Mesendoderm (in vitro differentiated cells): Measurements from ENCODE around the gene TM4SF20.

Experiments
- DNase-seq: peaks from one replicate; pipeline ENCODE4 v3.0.0; 2013
- H2AK5ac ChIP-seq: 2 replicates; pipeline ENCODE4 v1.6.1; 2013; ENCODE audit warnings: low read length, inconsistent platforms
- H2BK120ac ChIP-seq: 2 replicates; pipeline ENCODE4 v1.6.1; 2013; ENCODE audit warnings: low read depth, mild to moderate bottlenecking, low read length, moderate library complexity, mixed read lengths
- H2BK15ac ChIP-seq: replicated peaks from 2 replicates; pipeline ENCODE4 v1.6.1; 2013; ENCODE audit warnings: low read depth, mild to moderate bottlenecking, moderate library complexity
- H2BK5ac ChIP-seq: 2 replicates; pipeline ENCODE4 v1.6.1; 2013; ENCODE audit warnings: low read length, inconsistent platforms
- H3K18ac ChIP-seq: 2 replicates; pipeline ENCODE4 v1.6.1; 2013; ENCODE audit warnings: mild to moderate bottlenecking, low read length, mixed read lengths
- H3K23ac ChIP-seq: one replicate; pipeline ENCODE4 v1.6.1; 2013; ENCODE audit warnings: low read length
- H3K27ac ChIP-seq: 2 replicates; pipeline ENCODE4 v1.5.1; 2013; ENCODE audit warnings: low read depth, mild to moderate bottlenecking, inconsistent platforms, low read length, moderate library complexity
- H3K27me3 ChIP-seq: 2 replicates; pipeline ENCODE4 v1.6.1; 2013; ENCODE audit warnings: low read length, control low read depth, mild to moderate bottlenecking, inconsistent platforms; ENCODE audit not compliant: insufficient read depth, poor library complexity
- H3K36me3 ChIP-seq: 2 replicates; pipeline ENCODE4 v1.6.1; 2013; ENCODE audit warnings: low read length, inconsistent platforms; ENCODE audit not compliant: control insufficient read depth, insufficient read depth
- H3K4ac ChIP-seq: one replicate; pipeline ENCODE4 v1.6.1; 2013; ENCODE audit warnings: low read depth, mild to moderate bottlenecking, low read length, moderate library complexity
- H3K4me1 ChIP-seq: 2 replicates; pipeline ENCODE4 v1.6.1; 2013; ENCODE audit warnings: low read depth, low read length, inconsistent platforms; ENCODE audit not compliant: control insufficient read depth
- H3K4me2 ChIP-seq: 2 replicates; pipeline ENCODE4 v1.6.1; 2013; ENCODE audit warnings: low read length
- H3K4me3 ChIP-seq: 2 replicates; pipeline ENCODE4 v1.5.1; 2013; ENCODE audit warnings: mild to moderate bottlenecking, low read length
- H3K56ac ChIP-seq: one replicate; pipeline ENCODE4 v1.6.1; 2013; ENCODE audit warnings: low read length
- H3K79me1 ChIP-seq: 2 replicates; pipeline ENCODE4 v1.6.1; 2013; ENCODE audit warnings: low read length, inconsistent platforms
- H3K79me2 ChIP-seq: 2 replicates; pipeline ENCODE4 v1.6.1; 2013; ENCODE audit warnings: mild to moderate bottlenecking, low read length; ENCODE audit not compliant: control insufficient read depth, insufficient read depth
- H3K9ac ChIP-seq: 2 replicates; pipeline ENCODE4 v1.6.1; 2013; ENCODE audit warnings: low read length, inconsistent platforms
- H4K5ac ChIP-seq: one replicate; pipeline ENCODE4 v1.6.1; 2013; ENCODE audit warnings: low read length
- H4K8ac ChIP-seq: one replicate; pipeline ENCODE4 v1.6.1; 2013; ENCODE audit warnings: low read depth, mild to moderate bottlenecking, control low read depth, low read length, moderate library complexity
- WGBS: extraction: QIAGEN DNeasy Blood & Tissue Kit; methylation state at CpG from one replicate; pipeline ENCODE4 v1.1.7; 2013; ENCODE audit warnings: low lambda C conversion rate, missing lambda C conversion rate; ENCODE audit not compliant: insufficient coverage; ENCODE audit errors: extremely low coverage; 5-methylcytosine and 5-hydroxymethylcytosine counted together

The TM4SF20 gene

DNA sequence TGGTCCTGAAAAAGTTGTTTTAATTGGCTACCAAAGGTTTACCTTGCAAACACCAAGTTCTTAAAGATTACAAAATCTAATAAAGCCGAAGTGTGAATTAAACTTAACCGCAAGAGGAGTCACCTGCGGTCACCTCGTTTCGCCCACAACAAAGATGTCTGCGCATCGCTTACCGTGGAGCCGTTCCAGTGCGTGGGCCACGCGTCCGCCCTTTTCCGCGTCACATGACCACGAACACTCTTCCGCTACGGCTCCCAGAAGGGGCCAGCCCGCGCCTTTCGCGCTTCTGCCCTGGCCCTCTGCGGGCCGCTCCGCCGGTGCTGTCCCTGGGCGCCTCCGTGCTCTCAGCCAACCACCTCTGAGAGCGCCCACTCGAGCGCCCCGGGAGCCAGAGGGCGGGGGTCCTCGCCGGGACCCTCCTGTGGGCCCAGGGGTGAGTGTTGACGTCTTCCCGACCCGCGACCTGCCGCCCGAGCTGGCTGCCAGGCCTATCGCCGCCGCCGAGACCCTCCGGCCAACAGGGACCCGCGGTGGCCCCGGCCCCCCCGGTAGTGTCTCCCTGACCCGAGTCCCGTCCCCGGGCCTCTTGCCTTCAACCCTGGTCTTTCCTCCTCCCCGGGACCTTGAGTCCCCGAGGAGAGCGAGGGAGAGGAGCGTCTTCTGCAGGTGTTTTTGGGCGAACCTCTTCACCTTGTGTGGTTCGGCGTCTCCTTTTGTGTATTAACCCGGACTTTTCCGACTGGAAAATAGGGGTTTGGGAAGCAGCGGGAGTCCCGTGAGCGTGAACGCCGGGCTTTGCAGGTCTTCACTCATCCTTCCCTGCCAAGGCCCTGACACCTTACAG lies 53.9 kb downstream of the TM4SF20 start, which contains the start of gene MFF:
Gene MFF (plus strand): TSS at position 257 of the 844 bp plus-strand sequence. CDS start 5,415 bp downstream, outside the sequence.
- H3K56ac ChIP-seq = peak within 1 kb of the TSS; percentile 85
- peak within 1 kb of the TSS; percentile 65 for H3K9ac ChIP-seq
- peak within 1 kb of the TSS; percentile 72 for H3K4me2 ChIP-seq
- peak within 1 kb of the TSS; percentile 29 for H3K23ac ChIP-seq
- no peaks in the 10 kb centered on the region for H3K36me3 ChIP-seq
- peak within 1 kb of the TSS; percentile 92 for H2BK120ac ChIP-seq
- H2BK5ac ChIP-seq = no peak within 1 kb of the TSS
- peak within 1 kb of the TSS; percentile 99 for H4K8ac ChIP-seq
- H3K18ac ChIP-seq = peak within 1 kb of the TSS; percentile 95
- WGBS = no CpG with 5 or more reads among the region's 67 CpGs
- H2AK5ac ChIP-seq = no peak within 1 kb of the TSS
- DNase-seq = peak; percentile 94
- no peaks in the 10 kb centered on the region for H3K79me1 ChIP-seq
- H3K79me2 ChIP-seq = peaks cover 19% of the 10 kb centered on the region
- H4K5ac ChIP-seq = peak within 1 kb of the TSS; percentile 14
- peak within 1 kb of the TSS; percentile 84 for H3K27ac ChIP-seq
- H2BK15ac ChIP-seq = no peak within 1 kb of the TSS
- peak within 1 kb of the TSS; percentile 57 for H3K4me3 ChIP-seq
- no peaks in the 10 kb centered on the region for H3K4me1 ChIP-seq
- H3K4ac ChIP-seq = peak within 1 kb of the TSS; percentile 79
- H3K27me3 ChIP-seq = no peaks in the 10 kb centered on the region

DNA sequence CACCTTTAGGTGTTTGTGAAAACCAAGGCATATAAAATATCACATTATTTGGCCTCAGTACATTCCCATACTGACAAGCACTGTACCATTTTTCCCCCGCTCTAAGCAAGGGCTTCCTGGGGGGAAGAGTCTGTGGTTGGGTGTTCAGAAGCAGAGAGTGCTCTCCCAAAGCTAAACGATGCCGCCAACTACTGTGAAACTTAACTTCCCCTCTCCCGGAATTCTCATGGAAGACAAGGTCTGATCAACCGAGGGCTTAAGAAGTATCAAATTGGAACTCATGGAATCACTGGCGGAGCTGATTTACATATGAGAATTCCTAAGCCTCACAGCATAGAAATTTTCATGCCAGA lies 54.5 kb downstream of the TM4SF20 start:
- no CpG with 5 or more reads among the region's 6 CpGs for WGBS

DNA sequence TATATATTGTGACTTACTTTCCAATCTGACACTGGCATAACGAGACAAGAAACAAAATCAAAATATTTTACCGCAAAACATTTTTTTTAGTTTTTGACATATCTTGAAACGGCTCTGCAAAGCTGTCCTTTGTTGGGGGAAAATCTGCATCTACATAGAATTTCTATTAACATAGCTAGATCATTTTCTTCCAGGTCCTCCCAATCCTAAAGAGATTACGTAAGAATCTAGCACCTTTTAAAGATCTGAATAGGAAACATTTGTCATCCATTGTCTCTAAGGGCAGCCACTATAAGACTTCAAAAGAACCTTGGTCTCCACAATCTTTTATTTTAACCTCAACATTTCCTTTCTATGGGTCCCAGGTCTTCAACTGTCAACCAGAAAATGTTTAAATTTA lies 55.3 kb downstream of the TM4SF20 start:
- WGBS = 100% methylated on average over 2 of the region's 4 CpGs
- no peak overlapping the region for H3K4me3 ChIP-seq

More for the DNA sequence above, 54.5 kb downstream of the TM4SF20 start:
- Histone ChIP-seq H2BK5ac (no peak overlapping the region), H3K79me2 (peaks cover 19% of the 10 kb centered on the region), H4K5ac (peak overlapping the region; percentile 14), H4K8ac (peak overlapping the region; percentile 99), H3K4ac (peak overlapping the region; percentile 79), H3K27me3 (no peaks in the 10 kb centered on the region), H3K4me1 (no peaks in the 10 kb centered on the region), H3K36me3 (no peaks in the 10 kb centered on the region), H3K23ac (no peak overlapping the region), H3K9ac (peak overlapping the region; percentile 65), H3K18ac (peak overlapping the region; percentile 60), H3K4me2 (peak overlapping the region; percentile 72), H3K4me3 (peak overlapping the region; percentile 57), H3K79me1 (no peaks in the 10 kb centered on the region), H2BK120ac (peak overlapping the region; percentile 92), H3K27ac (peak overlapping the region; percentile 8), H2BK15ac (no peak overlapping the region), H3K56ac (peak overlapping the region; percentile 77), H2AK5ac (no peak overlapping the region)
- DNase-seq = no peak

DNA sequence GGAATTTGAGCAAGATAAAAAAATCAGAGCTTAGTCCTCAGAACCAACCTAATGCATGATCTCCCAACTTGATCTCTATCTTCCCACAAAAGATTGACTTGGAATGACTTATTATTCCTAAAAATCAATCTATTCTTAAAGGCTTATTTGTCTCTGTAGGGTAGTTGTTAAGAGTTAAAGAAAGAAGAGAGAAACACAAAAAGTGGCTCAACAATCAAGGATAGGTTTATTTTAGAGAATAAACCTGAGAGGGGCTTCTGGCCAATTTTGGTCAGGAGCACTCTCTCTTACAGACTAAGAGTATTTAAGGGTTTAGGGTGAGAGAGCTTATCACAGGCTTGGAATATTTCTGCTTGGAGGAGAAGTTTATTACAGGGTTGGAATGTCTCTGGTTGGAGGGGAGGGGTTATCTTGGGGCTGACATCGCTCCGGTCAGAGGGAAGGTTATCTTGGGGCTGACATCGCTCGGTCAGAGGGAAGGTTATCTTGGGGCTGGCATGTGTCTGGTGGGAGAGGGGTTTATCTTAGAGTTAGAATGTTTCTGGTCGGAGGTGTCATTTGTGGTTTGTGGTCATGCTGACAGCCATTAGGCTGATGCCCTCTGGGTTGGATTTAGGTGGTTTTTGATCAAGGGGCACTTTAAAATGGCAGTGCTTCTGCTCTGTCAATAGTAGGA lies 56.4 kb downstream of the TM4SF20 start:
- peak; percentile 29 for DNase-seq
- H3K18ac ChIP-seq = no peak overlapping the region
- no peak overlapping the region for H3K27ac ChIP-seq
- no peaks in the 10 kb centered on the region for H3K36me3 ChIP-seq
- H2AK5ac ChIP-seq = no peak overlapping the region
- no peak overlapping the region for H3K9ac ChIP-seq
- no peak overlapping the region for H3K4me2 ChIP-seq
- H3K4me3 ChIP-seq = no peak overlapping the region
- H3K23ac ChIP-seq = no peak overlapping the region
- no peak overlapping the region for H4K5ac ChIP-seq
- H3K56ac ChIP-seq = no peak overlapping the region
- no peaks in the 10 kb centered on the region for H3K4me1 ChIP-seq
- H3K79me1 ChIP-seq = no peaks in the 10 kb centered on the region
- no peak overlapping the region for H2BK15ac ChIP-seq
- no peak overlapping the region for H4K8ac ChIP-seq
- WGBS = no CpG with 5 or more reads among the region's 5 CpGs
- H2BK120ac ChIP-seq = no peak overlapping the region
- no peaks in the 10 kb centered on the region for H3K27me3 ChIP-seq
- no peak overlapping the region for H3K4ac ChIP-seq
- H2BK5ac ChIP-seq = no peak overlapping the region
- peaks cover 16% of the 10 kb centered on the region for H3K79me2 ChIP-seq

More for the DNA sequence above, 55.3 kb downstream of the TM4SF20 start:
- Histone ChIP-seq H2BK120ac (no peak overlapping the region), H2BK5ac (no peak overlapping the region), H2AK5ac (no peak overlapping the region), H3K9ac (no peak overlapping the region), H3K56ac (no peak overlapping the region), H3K4ac (no peak overlapping the region), H3K18ac (no peak overlapping the region), H4K5ac (no peak overlapping the region), H3K23ac (no peak overlapping the region), H3K79me2 (peaks cover 19% of the 10 kb centered on the region), H3K79me1 (no peaks in the 10 kb centered on the region), H3K27me3 (no peaks in the 10 kb centered on the region), H4K8ac (no peak overlapping the region), H3K4me2 (no peak overlapping the region), H3K36me3 (no peaks in the 10 kb centered on the region), H2BK15ac (no peak overlapping the region), H3K27ac (no peak overlapping the region), H3K4me1 (no peaks in the 10 kb centered on the region)
- DNase-seq = peak; percentile 27

DNA sequence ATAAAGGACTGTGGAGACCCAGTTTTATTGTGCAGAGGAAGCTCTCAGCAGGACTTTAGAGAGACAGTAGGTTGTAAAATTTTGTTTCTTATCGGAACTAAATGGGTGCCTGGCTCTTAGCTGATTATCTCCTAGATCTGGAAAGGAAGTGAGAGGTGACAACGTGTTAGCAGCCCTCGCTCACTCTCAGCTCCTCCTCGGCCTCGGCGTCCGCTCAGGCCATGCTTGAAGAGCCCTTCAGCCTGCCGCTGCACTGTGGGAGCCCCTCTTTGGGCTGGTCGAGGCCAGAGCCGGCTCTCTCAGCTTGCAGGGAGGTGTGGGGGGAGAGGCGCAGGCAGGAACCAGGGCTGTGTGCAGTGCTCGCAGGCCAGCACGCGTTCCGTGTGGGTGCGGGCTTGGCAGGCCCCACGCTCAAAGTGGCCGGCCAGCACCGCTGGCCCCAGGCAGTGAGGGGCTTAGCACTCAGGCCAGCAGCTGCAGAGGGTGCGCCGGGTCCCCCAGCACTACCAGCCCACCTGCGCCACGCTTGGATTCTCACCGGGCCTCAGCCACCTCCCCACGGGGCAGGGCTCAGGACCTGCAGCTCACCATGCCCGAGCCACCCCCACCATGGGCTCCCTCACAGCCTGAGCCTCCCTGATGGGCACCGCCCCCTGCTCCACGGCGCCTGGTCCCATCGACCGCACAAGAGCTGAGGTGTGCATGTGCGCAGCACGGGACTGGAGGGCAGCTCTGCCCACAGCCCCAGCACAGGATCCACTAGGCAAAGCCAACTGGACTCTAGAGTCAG lies 58.6 kb downstream of the TM4SF20 start:
- Histone ChIP-seq H4K8ac (no peak overlapping the region), H2BK15ac (no peak overlapping the region), H4K5ac (no peak overlapping the region), H3K36me3 (no peaks in the 10 kb centered on the region), H2AK5ac (no peak overlapping the region), H2BK5ac (no peak overlapping the region), H3K56ac (no peak overlapping the region), H3K4me2 (no peak overlapping the region), H3K27me3 (no peaks in the 10 kb centered on the region), H3K4ac (no peak overlapping the region), H3K79me2 (peaks cover under 1% of the 10 kb centered on the region), H3K79me1 (no peaks in the 10 kb centered on the region), H2BK120ac (no peak overlapping the region), H3K4me1 (no peaks in the 10 kb centered on the region), H3K4me3 (no peak overlapping the region), H3K27ac (no peak overlapping the region), H3K9ac (no peak overlapping the region), H3K23ac (no peak overlapping the region), H3K18ac (no peak overlapping the region)
- DNase-seq = no peak
- no CpG with 5 or more reads among the region's 33 CpGs for WGBS
